ENCODE results near the gene AKAP9. TPM values are rescaled to one million over a fixed set of nuclear protein-coding genes. Genes with fewer than 3 reads are reported as not detected.
"Not testable (repeated sequence)": the region's sequence is repeated elsewhere in the genome, so short reads cannot be mapped to it uniquely, and the experiment has no call there.

Gene AKAP9
- total RNA-seq: 22.1 TPM

DNA sequence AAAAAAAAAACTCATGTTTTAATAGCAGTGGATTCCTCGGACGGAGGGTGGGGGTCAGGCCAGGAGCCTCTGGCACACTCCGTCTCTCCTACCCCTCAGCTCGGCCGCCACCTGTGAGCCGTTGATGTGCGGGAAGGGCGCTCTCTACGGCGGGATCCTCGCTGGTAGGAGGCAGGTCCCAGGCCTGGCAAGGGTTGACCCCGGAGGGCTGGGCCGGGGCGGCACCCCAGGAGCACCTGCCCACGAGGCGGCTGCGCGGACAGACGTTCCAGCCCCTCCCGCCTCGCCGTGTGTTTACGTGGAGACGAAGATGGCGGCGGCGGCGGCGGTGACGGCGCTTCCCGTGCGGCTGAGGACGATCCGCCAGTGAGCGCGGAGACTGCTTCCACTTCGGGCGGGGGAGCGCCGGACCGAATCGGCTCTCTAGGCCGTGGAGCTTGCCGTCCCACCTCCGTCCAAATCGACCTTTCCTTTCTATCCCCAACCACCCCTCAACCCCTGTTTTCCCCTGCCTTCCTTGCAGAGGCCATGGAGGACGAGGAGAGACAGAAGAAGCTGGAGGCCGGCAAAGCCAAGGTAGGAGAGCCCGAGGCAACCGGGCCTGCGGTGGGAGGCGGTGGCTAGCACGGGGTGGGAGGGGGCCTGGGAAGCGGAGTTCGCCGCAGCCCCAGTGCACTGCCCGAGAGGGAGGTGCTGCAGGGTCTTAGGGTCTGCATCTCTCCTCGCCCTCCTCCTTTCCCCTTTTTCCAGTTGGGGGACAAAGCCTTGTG is at the start of gene AKAP9:
AKAP9 (plus strand) TSS at position 291 of the 770 bp plus-strand sequence; CDS start at position 529, 238 bp downstream.
- peak; percentile 73 to 93 (median 87) for DNase-seq (ENCODE audit: low read depth in 2 of 3, low spot score in 2 of 3)

GRCh38 chr7:91892099-91892705 is 48.5 kb upstream of the AKAP9 start:
- no peak for DNase-seq (ENCODE audit: low read depth in 2 of 3, low spot score in 2 of 3)

DNA sequence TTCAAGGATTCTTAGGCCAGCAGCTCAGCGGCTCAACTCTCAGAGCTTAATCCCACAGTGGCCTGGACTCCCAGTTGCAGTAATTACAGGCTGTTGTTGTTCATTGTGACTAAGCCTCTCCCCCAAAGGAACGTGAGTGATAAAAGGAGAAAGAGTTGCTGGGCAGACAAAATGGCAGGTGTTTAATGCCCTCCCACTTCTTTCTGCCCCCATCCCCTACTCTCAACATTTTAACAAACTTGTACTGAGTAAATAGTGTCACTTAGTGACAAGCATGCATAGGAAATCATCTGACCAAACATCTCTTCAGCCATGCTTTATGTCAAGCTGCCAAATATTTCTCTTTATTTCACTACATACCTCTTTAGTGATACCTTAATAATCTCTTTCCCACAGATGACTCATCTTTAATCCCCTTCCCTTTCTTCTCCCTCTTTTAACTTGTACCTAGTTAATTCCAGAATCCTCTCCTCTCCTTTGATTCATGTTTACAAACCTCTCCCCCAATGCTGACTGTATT is 47.8 kb upstream of the AKAP9 start:
- no peak for DNase-seq (ENCODE audit: low read depth in 2 of 3, low spot score in 2 of 3)

DNA sequence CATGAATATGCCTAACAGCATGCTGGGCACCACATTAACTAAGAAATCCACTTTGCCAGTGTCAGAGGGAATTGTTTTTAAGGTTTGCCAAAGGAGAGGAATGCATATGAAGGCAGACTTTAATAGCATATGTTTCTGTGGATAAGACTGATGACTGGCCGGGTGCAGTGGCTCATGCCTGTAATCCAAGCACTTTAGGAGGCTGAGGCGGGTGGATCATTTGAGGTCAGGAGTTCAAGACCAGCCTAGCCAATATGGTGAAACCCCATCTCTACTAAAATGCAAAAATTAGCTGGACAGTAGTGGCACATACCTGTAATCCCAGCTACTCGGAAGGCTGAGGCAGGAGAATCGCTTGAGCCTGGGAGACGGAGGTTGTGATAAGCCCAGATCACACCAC is 47.0 kb upstream of the AKAP9 start:
- DNase-seq (ENCODE audit: low read depth in 2 of 3, low spot score in 2 of 3): not testable (repeated sequence)

- no peak for DNase-seq (ENCODE audit: low read depth in 2 of 3, low spot score in 2 of 3)
Observed at GRCh38 chr7:91894781-91895480, 45.7 kb upstream of the AKAP9 start.

DNA sequence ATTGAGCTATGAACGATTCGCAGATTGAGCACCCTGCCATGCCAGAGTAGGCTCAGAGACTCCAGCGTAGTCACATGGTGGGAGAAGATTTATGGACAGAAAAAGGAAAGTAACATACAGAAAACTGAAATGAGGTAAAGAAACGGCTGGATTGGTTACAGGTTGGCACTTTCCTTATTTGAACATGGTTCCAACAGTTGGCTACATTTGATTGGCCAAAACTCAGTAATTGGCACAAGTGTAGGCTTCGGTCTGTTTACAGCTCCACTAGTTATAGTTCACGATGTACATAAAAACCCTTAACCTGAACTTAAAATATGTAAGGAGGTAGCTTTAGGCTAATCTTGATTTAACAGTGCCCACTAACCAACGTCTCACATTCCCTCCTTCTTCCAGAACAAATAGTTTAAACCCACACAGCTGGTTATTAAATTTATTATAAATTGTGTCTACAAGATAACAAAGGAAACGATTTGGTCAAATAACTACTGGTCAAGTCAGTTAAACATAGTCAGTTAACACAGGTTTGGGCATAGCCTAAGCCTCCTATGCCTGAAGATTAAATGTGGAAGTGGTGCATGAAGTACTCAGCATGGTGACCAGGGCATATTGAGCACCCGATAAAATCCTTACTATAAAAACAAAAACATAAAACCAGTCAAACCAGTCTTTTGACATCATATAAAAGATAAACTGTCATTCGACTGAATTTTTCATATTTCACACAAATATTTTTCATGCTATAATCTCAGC is 42.2 kb upstream of the AKAP9 start:
- DNase-seq (ENCODE audit: low read depth in 2 of 3, low spot score in 2 of 3): no peak

DNA sequence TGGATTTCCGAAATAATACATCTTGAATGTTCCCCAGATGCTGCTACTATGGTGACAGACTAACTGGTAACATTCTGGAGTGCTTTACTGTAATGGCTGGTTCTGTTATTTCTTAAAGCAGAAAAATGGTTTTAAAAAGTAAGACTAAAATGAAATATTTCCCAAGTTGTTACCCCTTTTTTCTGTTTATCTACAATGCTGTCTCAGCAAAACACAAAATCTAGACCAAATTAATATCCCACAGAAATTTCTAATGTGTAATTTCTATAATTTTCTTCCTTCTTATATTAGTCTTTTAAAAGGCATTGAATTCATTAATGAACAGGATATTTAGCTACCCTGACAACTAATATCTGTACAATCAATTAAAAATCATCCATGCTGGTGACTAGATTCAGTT is 41.1 kb upstream of the AKAP9 start:
- DNase-seq (ENCODE audit: low read depth in 2 of 3, low spot score in 2 of 3): no peak

GRCh38 chr7:91910171-91910570 is 30.5 kb upstream of the AKAP9 start:
- no peak for DNase-seq (ENCODE audit: low read depth in 2 of 3, low spot score in 2 of 3)

DNA sequence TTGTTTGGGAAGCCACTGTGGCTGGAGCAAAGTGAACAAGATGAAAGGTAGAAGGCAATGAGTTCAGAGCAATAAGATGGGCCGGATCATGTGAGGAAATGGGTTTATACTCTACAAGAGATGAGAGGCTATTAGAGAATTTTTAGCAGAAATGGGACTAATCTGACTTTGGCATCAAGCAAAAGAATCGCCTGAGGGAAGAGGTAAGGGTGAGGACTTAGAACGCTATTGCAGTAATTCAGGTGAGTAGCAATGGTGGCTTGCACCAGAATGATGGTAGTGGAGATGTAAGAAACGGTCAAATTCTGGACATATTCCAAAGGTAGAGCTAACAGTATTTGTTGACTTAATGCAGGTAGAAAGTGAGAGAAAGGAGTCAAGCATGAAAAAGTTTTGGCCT is 29.5 kb upstream of the AKAP9 start:
- no peak for DNase-seq (ENCODE audit: low read depth in 2 of 3, low spot score in 2 of 3)

DNA sequence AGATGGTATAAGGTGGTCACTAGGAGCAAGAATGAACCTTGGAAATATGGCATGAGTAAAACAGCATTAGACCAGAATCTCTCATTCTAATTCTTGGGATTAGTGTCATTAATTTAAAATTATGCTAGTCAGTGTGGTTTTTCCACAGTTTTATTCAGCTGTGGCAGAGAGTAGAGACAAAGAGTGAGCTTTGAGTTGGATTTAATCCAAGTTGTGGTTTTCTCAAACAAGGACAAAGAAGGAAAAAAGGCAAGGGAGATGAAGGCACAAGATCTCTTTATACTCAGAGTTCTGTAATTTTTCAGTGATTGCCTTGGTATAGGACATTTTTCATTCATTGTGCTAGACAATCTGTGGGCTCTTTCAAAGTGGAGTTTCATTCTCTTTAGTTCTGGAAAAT is 28.2 kb upstream of the AKAP9 start:
- no peak for DNase-seq (ENCODE audit: low read depth in 2 of 3, low spot score in 2 of 3)

DNA sequence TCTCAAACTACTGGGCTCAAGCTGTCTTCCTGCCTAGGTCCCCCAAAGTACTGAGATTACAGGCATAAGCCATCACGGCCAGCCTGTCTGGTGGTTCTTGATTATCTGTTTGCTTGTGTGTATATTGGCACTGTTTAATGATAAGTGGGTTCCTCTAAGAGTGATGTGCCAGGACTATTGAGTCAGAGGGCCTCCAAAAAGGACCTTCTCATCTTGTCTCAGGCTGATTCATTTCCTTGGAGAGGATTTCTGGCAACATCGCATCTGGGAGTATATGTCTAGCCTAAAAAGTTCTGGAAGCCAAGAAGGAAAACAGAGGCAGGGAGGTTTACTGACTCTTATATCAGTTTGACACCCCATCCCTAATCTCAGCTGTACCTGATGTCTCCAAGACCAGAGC is 27.1 kb upstream of the AKAP9 start:
- DNase-seq (ENCODE audit: low read depth in 2 of 3, low spot score in 2 of 3): no peak

GRCh38 chr7:91915401-91916050 is 25.1 kb upstream of the AKAP9 start:
- no peak for DNase-seq (ENCODE audit: low read depth in 2 of 3, low spot score in 2 of 3)

GRCh38 chr7:91916051-91916440 is 24.6 kb upstream of the AKAP9 start:
- no peak for DNase-seq (ENCODE audit: low read depth in 2 of 3, low spot score in 2 of 3)

DNA sequence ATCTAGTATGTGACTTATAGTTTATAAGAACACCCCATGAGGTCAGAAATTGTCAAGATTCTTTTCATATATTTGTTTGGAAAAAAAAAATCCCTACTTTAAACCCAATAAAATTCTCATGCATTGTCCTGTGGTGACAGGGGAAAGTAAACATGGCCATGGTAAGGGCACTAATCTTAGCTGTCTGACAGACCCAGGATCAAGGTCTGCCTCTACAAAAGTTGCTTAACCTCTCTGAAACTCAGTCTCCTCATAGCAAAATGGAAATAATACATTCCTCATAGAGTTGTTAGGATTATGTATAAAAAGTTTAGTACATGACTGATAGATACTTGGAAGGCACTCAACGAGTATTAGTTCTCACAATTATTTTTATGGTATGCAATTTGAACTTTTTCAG is 22.3 kb upstream of the AKAP9 start:
- DNase-seq (ENCODE audit: low read depth in 2 of 3, low spot score in 2 of 3): no peak

- DNase-seq (ENCODE audit: low read depth in 2 of 3, low spot score in 2 of 3): no peak
Observed at GRCh38 chr7:91922857-91923256, 17.8 kb upstream of the AKAP9 start.

DNA sequence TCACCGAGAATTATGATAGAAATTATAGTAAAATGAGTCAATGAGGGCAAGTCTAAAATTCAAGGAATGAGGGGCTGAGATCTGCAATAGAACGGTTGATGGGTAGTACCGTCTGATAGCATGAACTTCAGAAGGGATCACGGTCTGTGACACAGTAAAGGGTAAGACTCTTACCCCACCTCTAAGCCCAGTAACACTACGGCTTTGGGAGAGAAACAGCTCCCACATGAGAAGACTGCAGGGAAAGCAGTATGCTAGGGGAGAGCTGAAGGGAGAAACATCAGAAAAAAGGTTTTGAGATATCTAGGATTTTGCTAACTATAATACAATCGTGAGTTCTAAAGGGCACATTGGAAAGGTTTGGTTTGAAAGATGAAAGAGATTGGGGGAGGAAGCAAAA is 12.8 kb upstream of the AKAP9 start:
- DNase-seq (ENCODE audit: low read depth in 2 of 3, low spot score in 2 of 3): no peak

DNA sequence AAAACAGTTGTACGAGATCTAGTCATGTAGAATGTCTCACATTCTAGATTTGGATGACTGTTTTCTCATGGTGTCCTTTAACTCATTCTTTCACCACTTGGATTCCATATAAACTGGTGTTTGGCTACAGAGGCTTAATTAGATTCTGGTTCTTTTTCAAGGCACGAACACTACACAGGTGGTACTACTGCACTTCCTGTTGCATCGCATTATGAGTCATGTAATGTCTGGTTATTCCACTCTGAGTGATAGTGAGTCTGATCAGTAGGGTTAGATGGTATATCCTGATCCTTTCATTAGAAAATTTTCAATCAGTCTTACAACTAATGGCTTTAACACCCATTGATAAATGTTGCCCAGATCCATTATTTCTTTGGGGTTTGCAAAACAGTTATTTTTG is 11.2 kb upstream of the AKAP9 start:
- no peak for DNase-seq (ENCODE audit: low read depth in 2 of 3, low spot score in 2 of 3)

- peak; percentile 7 to 72 (median 41) for DNase-seq (ENCODE audit: low read depth in 2 of 3, low spot score in 2 of 3)
Observed at GRCh38 chr7:91940171-91940570, 491 bp upstream of the AKAP9 start.

- peak in 2 of 3 donors; percentile 37 to 60 for DNase-seq (ENCODE audit: low read depth in 2 of 3, low spot score in 2 of 3)
Observed at GRCh38 chr7:91941450-91941849, 788 bp downstream of the AKAP9 start.

- no peak for DNase-seq (ENCODE audit: low read depth in 2 of 3, low spot score in 2 of 3)
Observed at GRCh38 chr7:91942312-91942711, 1.6 kb downstream of the AKAP9 start.
